Panc1 (cell line): ENCODE data around the gene ACTN3. TPM values are rescaled to one million over a fixed set of nuclear protein-coding genes. Genes with fewer than 3 reads are reported as not detected.
A peak's percentile ranks its signal among the peaks of the same experiment; 100 is the strongest.

Experiments used
- ATAC-seq: fragments of 200-7000 bp; cut with Tn5 transposase; 2 replicates; pipeline ENCODE4 v1.9.1; 2020; ENCODE audit warnings: mild to moderate bottlenecking, moderate library complexity
- BruUV-seq: library from RNA; stranded (reverse); fragments of 400-500 nt; replicated peaks from 2 replicates; lab custom pipeline; 2021; lab: Mats Ljungman, UMichigan
- CTCF ChIA-PET: fragments of 300-600 bp; sonication (Branson Sonifier 250); formaldehyde crosslinking; loops from one replicate; lab custom pipeline; 2022; ENCODE audit warnings: antibody characterized with exemption; lab: Charles Lee
- POLR2A ChIA-PET: fragments of 300-600 bp; sonication (Branson Sonifier 250); formaldehyde crosslinking; loops from one replicate; lab custom pipeline; 2022; ENCODE audit warnings: antibody characterized with exemption; lab: Charles Lee
- DNase-seq: peaks from one replicate; pipeline ENCODE4 v3.0.0-alpha.2; 2010; ENCODE audit warnings: low read depth, low spot score
- H3K27ac ChIP-seq: 2 replicates; pipeline ENCODE4 v1.5.1; 2011; ENCODE audit warnings: mild to moderate bottlenecking, low read length, inconsistent platforms
- H3K27me3 ChIP-seq: fragments of 200-500 bp; sonication (Bioruptor generic); 2 replicates; pipeline ENCODE4 v1.6.0; 2014; ENCODE audit warnings: low read length, inconsistent platforms; ENCODE audit not compliant: control insufficient read depth, insufficient read depth
- H3K36me3 ChIP-seq: fragments of 200-500 bp; sonication (Bioruptor generic); 2 replicates; pipeline ENCODE4 v1.5.1; 2014; ENCODE audit warnings: inconsistent platforms, mild to moderate bottlenecking, low read length, moderate library complexity; ENCODE audit not compliant: control insufficient read depth, insufficient read depth
- H3K4me1 ChIP-seq: 2 replicates; pipeline ENCODE4 v1.5.1; 2011; ENCODE audit warnings: inconsistent platforms, mild to moderate bottlenecking, low read length, moderate library complexity; ENCODE audit not compliant: control insufficient read depth, insufficient read depth
- H3K4me3 ChIP-seq, 2 experiments: 2 replicates each; pipeline ENCODE4 v1.5.1; 2011 to 2012; ENCODE audit warnings: low read depth in 2 of 2, low read length in 2 of 2, mild to moderate bottlenecking in 2 of 2, inconsistent platforms in 1 of 2, moderate library complexity in 1 of 2
- H3K9me3 ChIP-seq: fragments of 200-500 bp; sonication (Bioruptor generic); 2 replicates; pipeline ENCODE4 v1.5.1; 2014; ENCODE audit warnings: low read depth, mild to moderate bottlenecking, inconsistent platforms, low read length, moderate library complexity; ENCODE audit not compliant: control insufficient read depth, insufficient read depth
- CTCF ChIP-seq: fragments of 450-650 bp; IDR thresholded peaks from 2 replicates; pipeline ENCODE4 v1.5.1; 2017; ENCODE audit warnings: mild to moderate bottlenecking
- POLR2AphosphoS5 ChIP-seq: IDR thresholded peaks from 2 replicates; pipeline ENCODE4 v1.6.1; 2012; ENCODE audit warnings: mild to moderate bottlenecking, low read depth, low read length, moderate library complexity
- REST ChIP-seq, 2 experiments: IDR thresholded peaks; 2 replicates each; pipeline ENCODE4 v1.6.1; 2011 to 2012; ENCODE audit warnings: low read depth in 2 of 2, control low read depth in 1 of 2, low read length in 1 of 2, mild to moderate bottlenecking in 1 of 2, moderate library complexity in 1 of 2; ENCODE audit not compliant: insufficient read depth in 1 of 2
- SIN3A ChIP-seq: IDR thresholded peaks from 2 replicates; pipeline ENCODE4 v1.6.1; 2012; ENCODE audit warnings: low read depth, mild to moderate bottlenecking, low read length, moderate library complexity, borderline replicate concordance; ENCODE audit not compliant: insufficient read depth
- TCF7L2 ChIP-seq: IDR thresholded peaks from 2 replicates; pipeline ENCODE4 v1.6.1; 2011; ENCODE audit warnings: mild to moderate bottlenecking, low read depth, low read length, inconsistent platforms
- in situ Hi-C: cut with HindIII; loops from 2 replicates; pipeline ENCODE4 v1.10.0; 2016; ENCODE audit warnings: low sequenced_read_pairs, low pct_unique_long_range_greater_than_20kb
- intact Hi-C: fragments of 100-400 bp; cut with micrococcal nuclease; formaldehyde crosslinking; loops from one replicate; pipeline ENCODE4 v1.10.0; 2022; ENCODE audit not compliant: unreplicated experiment
- total RNA-seq: library from RNA; stranded (reverse); gene quantifications from one replicate; pipeline ENCODE4 v1.2.1, GENCODE V29; 2021; ENCODE audit not compliant: unreplicated experiment

ACTN3 gene
- total RNA-seq, 1 experiment from 2014 or later = 0.13 TPM

GRCh38 chr11:66609721-66610617, 63.3 kb downstream of the ACTN3 start:
- DNase-seq (no peak), ATAC-seq (no peak)
- intact Hi-C loops (no loop called here), in situ Hi-C loops (no loop called here)
- no peaks in the 10 kb centered on the region for H3K9me3 ChIP-seq
- no peak overlapping the region for H3K27ac ChIP-seq
- POLR2A ChIA-PET = no interaction called here
- TSS peak; percentile 46 for BruUV-seq
- TF ChIP-seq TCF7L2 = no peak
- no peak for TF ChIP-seq SIN3A
- TF ChIP-seq POLR2AphosphoS5 = no peak
- no peak for TF ChIP-seq REST (IDR thresholded peaks at IDR 0.05; ENCODE audit: insufficient read depth in 1 of 2, low read depth in 2 of 2, low read length in 1 of 2)
- no peak for TF ChIP-seq CTCF
- H3K4me3 ChIP-seq = no peak overlapping the region
- H3K27me3 ChIP-seq = no peaks in the 10 kb centered on the region
- no peaks in the 10 kb centered on the region for H3K36me3 ChIP-seq
- CTCF ChIA-PET = no interaction called here
- no peaks in the 10 kb centered on the region for H3K4me1 ChIP-seq

GRCh38 chr11:66612458-66612857, 65.8 kb downstream of the ACTN3 start:
- Histone ChIP-seq H3K27me3 (no peaks in the 10 kb centered on the region), H3K27ac (no peak overlapping the region), H3K4me1 (0 out of 2 replicates have a peak, but pooled peaks cover 5% of the 10 kb centered on the region), H3K9me3 (no peaks in the 10 kb centered on the region), H3K36me3 (peaks cover 2% of the 10 kb centered on the region; the same call in 1 of the 2 replicates), H3K4me3 (no peak overlapping the region)
- POLR2A ChIA-PET = no interaction called here
- CTCF ChIA-PET = no interaction called here
- TF ChIP-seq TCF7L2 (no peak), CTCF (no peak), REST (IDR thresholded peaks at IDR 0.05; ENCODE audit: insufficient read depth in 1 of 2, low read depth in 2 of 2, low read length in 1 of 2) (no peak), SIN3A (no peak)
- BruUV-seq = no TSS peak
- intact Hi-C loops (no loop called here), in situ Hi-C loops (no loop called here)
- no peak for DNase-seq
- ATAC-seq = no peak
